Bronchial epithelial cell (primary cell): Measurements from ENCODE around the gene RABAC1. TPM values are rescaled to one million over a fixed set of nuclear protein-coding genes. Genes with fewer than 3 reads are reported as not detected.

Experiments used
- DNase-seq: peaks from one replicate; pipeline ENCODE4 v3.0.0-alpha.2; 2010; ENCODE audit warnings: low read depth
- FAIRE-seq: peaks from 2 replicates; lab custom pipeline; 2011; peaks lifted over from hg19 to GRCh38; lab: Jason Lieb, UNC
- H3K27me3 ChIP-seq: 2 replicates; pipeline ENCODE4 v1.5.1; 2011; ENCODE audit warnings: low read length; ENCODE audit not compliant: control insufficient read depth, insufficient read depth
- H3K36me3 ChIP-seq: 2 replicates; pipeline ENCODE4 v1.5.1; 2011; ENCODE audit warnings: low read length; ENCODE audit not compliant: control insufficient read depth, insufficient read depth
- H3K4me3 ChIP-seq: 2 replicates; pipeline ENCODE4 v1.5.1; 2011; ENCODE audit warnings: mild to moderate bottlenecking, low read depth, low read length, control low read depth
- total RNA-seq: library from RNA; depleted of rRNA; stranded (reverse); fragments of >200 nt; gene quantifications from 2 replicates; pipeline ENCODE4 v1.2.1, GENCODE V29; 2014
- TF ChIP-seq, protein P1 (sequence below): IDR thresholded peaks from 2 replicates; pipeline ENCODE4 v1.5.1; 2011; ENCODE audit warnings: mild to moderate bottlenecking, moderate library complexity, low read length, control low read depth, inconsistent platforms; ENCODE audit not compliant: insufficient read depth, severe bottlenecking

RABAC1 gene
- total RNA-seq, 1 donor from 2014 or later: 96.6 TPM

DNA sequence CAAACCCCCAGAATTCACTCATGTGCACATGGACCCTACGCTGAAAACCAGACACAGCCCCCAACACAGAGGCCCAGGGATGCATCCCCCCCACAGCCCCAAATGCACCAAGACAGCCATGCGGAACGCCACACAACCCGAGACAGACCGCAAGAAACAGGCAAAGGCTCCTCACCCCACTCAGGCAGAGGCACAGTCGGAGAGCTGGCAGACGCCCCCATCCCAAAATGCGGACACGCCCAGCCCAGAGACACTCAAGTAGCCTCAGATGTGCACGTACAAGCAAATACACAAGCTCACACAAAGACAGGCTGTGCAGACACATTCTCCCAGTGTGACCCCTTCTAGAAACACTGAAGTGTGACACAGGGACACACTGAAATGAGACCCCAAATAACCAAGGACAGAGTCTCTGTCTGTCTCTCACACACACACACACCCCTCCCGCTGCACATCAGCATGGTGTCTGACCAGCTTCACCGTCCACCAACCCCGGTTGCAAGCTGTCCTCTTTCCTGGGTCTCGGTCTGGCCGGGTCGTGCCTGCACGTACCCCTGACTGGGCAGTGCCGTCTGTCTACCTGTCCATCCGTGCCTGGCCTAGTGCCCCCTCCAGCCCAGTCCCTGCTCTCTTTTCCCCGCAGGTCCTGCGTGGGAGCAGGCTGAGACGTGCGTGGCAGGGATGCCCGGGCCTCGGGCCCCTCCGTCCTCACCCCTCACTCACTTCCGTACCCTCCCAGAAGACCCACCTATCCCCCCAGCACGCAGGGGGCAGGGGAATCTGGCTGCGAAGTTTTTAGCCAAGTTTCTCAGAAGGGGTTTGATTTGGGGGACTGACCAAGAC lies 47.0 kb downstream of the RABAC1 start:
- TF ChIP-seq, protein P1, sequence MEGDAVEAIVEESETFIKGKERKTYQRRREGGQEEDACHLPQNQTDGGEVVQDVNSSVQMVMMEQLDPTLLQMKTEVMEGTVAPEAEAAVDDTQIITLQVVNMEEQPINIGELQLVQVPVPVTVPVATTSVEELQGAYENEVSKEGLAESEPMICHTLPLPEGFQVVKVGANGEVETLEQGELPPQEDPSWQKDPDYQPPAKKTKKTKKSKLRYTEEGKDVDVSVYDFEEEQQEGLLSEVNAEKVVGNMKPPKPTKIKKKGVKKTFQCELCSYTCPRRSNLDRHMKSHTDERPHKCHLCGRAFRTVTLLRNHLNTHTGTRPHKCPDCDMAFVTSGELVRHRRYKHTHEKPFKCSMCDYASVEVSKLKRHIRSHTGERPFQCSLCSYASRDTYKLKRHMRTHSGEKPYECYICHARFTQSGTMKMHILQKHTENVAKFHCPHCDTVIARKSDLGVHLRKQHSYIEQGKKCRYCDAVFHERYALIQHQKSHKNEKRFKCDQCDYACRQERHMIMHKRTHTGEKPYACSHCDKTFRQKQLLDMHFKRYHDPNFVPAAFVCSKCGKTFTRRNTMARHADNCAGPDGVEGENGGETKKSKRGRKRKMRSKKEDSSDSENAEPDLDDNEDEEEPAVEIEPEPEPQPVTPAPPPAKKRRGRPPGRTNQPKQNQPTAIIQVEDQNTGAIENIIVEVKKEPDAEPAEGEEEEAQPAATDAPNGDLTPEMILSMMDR: no peak
- no peak for FAIRE-seq
- Histone ChIP-seq H3K4me3 (no peak overlapping the region), H3K36me3 (no peaks in the 10 kb centered on the region), H3K27me3 (peaks cover 43% of the 10 kb centered on the region)
- no peak for DNase-seq

DNA sequence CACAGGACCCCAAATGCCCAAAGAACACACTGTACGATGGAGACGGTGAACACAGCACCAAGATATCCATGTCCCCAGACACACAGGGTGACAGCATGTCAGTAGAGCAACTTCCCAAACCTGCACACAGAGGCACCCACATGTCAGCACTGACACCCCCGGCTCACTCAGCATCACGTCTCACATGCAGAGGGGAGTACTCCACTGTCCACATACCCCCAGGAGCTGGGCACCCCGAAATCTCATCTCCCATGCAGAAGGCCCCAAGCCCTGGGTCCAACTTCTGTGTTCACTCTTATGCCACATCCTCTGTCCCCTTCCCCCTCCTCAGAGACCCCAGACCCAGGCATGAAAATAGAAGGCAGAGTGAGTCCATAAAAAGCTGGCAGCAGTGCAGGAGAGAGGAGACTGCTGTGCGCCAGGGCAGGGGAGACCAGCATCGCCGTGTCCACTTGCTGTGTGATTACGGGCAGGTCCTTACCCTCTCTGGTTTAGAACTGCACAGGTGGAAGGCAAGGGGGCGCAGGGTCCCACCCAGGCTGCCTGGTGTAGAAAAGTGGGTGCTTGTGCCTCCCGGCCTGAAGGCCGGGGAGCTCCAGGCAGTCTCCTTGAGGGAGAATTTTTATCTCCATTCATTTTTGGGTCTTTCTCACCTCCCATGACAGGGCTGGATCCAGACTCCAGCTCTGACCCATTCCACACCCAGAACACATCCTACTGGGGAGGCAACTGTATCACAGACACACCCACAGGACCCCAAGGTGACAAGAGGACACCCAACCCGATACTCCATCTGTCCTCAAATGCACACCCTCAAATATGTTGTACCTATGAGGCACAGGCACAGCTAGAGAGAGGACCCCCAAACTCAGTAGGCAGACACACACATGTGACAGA lies 47.9 kb downstream of the RABAC1 start:
- Histone ChIP-seq H3K36me3 (peaks cover 5% of the 10 kb centered on the region), H3K4me3 (no peak overlapping the region), H3K27me3 (peaks cover 35% of the 10 kb centered on the region)
- FAIRE-seq: peak; percentile 43
- TF ChIP-seq, protein P1: no peak
- no peak for DNase-seq

DNA sequence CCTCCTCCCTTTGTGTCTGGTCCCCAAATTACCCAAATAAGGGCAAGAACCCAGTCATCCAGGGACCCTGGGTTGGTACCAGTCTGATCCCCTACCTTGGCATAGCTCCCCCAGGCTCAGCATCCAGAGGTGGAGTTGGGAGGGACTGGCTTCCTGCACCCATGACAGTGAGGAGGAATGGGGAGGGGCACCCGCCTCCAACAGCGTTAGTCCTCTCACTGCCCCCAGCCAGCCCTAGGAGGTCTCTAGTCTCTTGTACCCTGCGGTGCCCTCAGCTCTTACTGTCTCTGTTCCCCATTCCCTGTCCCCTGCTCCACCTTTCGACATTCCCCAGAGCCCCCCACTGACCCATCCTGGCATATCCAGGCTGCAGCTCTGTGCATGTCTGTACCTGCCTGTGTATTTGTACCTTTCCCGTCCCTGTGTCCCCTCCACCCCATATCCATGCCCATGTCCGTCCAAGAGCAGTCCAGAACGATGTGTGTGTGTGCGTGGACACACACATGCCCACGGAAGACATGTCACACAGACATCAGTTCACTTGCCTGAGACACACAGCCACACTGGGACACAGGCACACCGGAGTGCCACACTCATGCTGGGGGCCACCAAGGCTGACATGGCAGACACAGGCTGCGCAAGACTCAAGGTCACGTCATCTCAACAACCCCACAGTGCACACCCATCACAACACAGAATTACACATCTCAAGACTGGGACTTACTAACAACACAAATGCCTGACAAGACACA lies 48.7 kb downstream of the RABAC1 start:
- Histone ChIP-seq H3K36me3 (peaks cover 11% of the 10 kb centered on the region), H3K27me3 (peaks cover 32% of the 10 kb centered on the region), H3K4me3 (no peak overlapping the region)
- DNase-seq (no peak), FAIRE-seq (peak; percentile 92)
- TF ChIP-seq, protein P1: no peak

DNA sequence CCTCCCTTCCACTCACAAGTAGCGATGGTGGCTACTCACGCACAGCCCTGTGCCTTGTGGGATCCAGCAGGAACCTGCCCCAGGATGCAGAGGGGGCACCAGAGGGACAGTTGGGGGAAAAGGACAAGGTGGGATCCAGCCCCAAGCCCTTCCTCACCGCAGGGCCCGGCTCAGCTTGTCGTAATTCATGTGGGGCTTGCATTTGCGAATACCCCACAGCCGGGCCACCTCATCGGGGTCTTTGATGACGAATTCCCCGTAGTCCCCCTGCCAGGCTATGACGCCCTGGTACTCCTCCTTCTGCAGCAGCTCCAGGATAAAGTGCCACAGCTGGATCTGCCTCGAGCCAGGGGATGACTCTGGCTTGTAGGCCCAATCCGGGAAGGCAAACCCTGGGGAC lies 49.4 kb downstream of the RABAC1 start:
- H3K4me3 ChIP-seq: no peak overlapping the region
- TF ChIP-seq, protein P1: no peak
- peak; percentile 83 for FAIRE-seq
- H3K36me3 ChIP-seq: peaks cover 11% of the 10 kb centered on the region
- H3K27me3 ChIP-seq: peaks cover 29% of the 10 kb centered on the region
- no peak for DNase-seq

DNA sequence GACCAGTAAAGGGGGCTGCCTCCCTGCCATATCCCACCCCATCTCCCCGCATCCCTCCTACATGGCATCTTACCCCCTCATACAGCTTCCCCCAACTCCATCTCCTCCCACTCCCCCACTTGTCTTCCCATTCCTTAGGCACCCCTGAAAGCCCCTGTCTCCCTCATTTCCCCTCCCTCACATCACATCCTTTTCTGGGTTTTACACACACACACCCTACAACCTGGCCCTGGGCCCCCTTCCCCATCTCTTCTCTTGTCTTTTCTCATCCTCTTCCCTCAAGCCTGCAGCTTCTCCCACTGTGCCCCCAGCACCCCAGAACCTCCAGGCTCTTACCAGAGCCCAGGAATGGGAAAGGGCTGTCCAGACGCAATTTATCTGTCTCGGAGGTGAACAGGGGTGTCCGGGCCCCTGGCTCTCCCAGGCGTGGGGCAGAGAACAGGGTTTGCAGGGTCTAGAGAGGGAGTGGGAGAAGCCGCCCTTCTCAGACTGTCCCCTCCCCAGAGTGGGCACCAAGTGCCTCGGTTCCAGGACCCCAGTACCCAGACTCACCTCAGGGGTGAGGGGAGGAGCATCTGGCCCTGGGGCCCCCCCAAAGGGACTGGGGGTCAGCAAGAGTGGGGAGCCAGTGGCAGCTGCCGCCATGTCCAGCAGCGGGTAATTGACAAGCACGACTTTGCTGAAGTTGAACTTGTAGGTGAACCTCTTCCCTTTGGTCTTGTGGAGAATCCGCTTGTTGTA lies 50.2 kb downstream of the RABAC1 start:
- peaks cover 13% of the 10 kb centered on the region for H3K36me3 ChIP-seq
- DNase-seq (no peak), FAIRE-seq (no peak)
- H3K27me3 ChIP-seq: peaks cover 25% of the 10 kb centered on the region
- no peak overlapping the region for H3K4me3 ChIP-seq
- TF ChIP-seq, protein P1: no peak
